Subcutaneous adipose tissue (tissue), 4 donors: ENCODE results near the gene TBX10. TPM values are rescaled to one million over a fixed set of nuclear protein-coding genes. Genes with fewer than 3 reads are reported as not detected.

ENCODE experiments used
- total RNA-seq, 4 donors: library from RNA; depleted of rRNA; stranded (reverse); fragments of >200 nt; gene quantifications; one replicate each; pipeline ENCODE4 v1.1.0, GENCODE V29; 2016
- TF ChIP-seq, protein P1 (sequence below): fragments of 450-650 bp; IDR thresholded peaks from one replicate; pipeline ENCODE4 v1.5.1; 2016; ENCODE audit warnings: low read depth, mild to moderate bottlenecking, control low read depth, antibody characterized with exemption, moderate library complexity

TBX10 gene
- total RNA-seq, 4 donors from 2014 or later = not detected

DNA sequence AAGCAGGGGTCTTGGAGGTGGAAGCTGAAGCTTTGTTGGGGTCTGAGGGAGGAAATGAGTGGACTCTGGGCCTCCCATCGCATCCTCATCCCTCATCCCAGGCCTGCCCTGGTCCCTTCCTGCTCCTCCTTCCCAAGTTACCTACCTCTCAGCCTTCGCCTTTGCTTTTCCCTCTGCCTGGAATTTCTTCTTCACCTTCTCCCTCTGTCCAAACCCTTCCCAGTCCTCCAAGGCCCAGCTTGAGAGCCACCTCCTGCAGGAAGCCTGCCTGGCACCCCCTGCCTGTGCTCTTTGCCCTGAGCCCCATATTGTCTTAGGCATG lies 7.7 kb downstream of the TBX10 start:
- TF ChIP-seq, protein P1, sequence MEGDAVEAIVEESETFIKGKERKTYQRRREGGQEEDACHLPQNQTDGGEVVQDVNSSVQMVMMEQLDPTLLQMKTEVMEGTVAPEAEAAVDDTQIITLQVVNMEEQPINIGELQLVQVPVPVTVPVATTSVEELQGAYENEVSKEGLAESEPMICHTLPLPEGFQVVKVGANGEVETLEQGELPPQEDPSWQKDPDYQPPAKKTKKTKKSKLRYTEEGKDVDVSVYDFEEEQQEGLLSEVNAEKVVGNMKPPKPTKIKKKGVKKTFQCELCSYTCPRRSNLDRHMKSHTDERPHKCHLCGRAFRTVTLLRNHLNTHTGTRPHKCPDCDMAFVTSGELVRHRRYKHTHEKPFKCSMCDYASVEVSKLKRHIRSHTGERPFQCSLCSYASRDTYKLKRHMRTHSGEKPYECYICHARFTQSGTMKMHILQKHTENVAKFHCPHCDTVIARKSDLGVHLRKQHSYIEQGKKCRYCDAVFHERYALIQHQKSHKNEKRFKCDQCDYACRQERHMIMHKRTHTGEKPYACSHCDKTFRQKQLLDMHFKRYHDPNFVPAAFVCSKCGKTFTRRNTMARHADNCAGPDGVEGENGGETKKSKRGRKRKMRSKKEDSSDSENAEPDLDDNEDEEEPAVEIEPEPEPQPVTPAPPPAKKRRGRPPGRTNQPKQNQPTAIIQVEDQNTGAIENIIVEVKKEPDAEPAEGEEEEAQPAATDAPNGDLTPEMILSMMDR = no peak

DNA sequence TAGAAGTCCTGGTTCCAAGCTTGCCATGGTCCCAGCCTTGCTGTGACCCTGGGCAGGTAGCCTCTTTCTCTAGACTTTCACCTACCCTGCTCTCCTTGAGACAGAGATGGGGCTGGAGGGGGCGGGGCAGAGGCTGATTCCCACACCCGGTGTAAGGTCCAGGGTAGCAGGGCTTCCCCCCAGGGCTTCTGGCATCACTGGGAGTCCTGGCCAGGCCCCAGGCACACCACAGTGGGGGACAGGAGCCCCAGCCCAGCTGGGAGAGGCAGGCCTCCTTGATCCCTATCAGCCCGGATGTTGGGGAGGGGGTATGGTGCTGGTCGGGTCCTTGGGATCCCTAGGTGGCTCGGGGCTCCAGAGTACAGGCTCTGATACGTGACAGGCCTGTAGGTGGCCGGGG lies 8.2 kb downstream of the TBX10 start:
- TF ChIP-seq, protein P1 = no peak

DNA sequence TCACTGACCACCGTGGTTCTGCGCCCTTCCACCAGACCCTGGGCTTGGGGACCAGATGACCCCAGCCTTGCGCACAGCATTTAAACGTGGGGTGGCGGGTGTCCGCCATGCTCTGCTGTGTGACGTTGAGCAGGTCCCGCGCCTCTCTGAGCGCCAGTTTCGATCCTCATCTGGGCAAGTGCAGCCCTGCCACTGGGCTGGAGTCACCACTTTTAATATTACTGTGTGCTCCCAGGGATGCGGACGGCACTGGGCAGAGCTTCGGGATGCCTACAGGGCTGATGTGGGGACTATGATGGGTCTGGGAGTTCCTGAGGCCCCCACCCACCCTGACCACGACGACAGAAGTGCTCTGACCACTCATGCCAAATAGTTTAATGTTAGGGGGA lies 8.6 kb downstream of the TBX10 start:
- TF ChIP-seq, protein P1 = no peak

DNA sequence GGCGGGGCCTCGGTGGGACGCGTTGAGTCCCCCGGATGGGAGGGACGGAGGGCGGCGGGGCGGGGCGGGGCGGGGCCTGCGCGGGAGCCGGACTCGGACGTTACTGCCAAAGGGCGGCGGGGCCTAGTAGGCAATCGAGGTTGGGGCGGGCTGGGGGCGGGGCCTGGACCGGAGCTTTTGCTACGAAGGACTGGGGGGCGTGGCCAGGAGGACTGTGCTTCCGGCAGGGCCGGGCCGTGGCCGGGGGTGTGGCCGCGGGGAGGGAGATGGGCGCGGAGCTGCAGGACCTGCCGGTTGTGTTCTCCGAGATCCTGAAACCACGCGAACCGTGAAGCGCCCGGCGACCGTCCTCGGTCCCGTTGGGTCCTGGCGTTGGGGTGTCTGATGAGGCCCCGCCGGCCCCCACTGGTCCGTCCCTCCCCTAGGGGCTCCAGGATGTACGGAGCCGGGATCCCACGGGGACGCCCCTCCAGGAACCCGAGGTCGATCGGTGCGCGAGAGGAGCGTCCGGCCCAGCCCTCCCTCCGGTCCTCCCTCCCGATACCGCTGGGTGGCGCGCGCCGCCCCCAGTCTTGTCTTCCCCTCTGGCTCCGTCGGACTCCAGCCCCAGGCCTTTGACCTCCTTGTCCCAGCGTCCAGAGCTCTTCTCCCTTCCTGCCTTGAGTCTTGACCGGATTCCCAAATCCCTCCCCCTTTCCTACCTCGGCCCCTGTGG lies 9.2 kb downstream of the TBX10 start:
- TF ChIP-seq, protein P1 = no peak

DNA sequence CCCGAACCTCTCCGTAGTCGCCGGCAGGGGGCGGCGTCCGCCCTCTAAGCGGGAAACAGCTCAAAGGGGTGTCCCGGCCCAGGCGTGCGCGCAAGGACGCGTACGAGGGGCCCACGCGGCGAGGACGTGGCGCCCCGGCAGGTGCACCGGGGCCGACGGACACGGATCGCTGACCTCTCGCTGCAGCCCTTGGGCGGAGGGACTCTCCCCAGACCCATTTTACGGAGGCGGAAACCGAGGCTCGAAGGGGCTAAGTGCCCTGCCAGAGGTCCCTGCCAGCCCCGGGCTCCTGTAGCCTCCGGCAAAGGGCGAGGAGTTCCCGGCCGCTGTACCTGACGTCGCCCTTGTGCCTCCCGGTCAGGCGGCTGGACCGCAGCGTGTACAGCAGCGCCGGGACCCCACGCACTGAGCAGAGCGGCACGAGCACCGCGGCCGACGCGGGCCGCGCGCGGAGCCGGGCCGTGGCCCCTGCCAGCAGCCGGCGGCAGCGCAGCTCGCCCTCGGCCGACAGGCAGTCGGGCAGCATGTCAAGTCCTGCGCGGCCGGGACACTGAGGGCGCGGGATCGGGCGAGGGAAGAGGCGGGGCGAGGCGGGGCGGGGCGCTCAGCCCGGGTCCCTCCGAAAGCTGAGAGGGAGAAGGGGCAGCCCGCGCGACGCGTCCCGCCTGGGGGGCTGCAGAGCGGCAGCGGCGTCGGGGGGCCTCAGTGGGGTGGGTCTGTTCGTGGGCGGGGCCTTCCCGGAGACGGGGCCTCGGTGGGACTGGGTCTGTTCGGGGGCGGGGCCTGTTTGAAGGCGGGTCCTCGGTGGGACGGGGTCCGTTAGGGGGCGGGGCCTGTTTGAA lies 10.0 kb downstream of the TBX10 start, which contains the start of gene NUDT8:
Gene NUDT8 (minus strand): TSS at position 552 of the 842 bp plus-strand sequence. CDS start 26 bp downstream, at position 526.
- TF ChIP-seq, protein P1 = no peak

GRCh38 chr11:67628710-67629385 lies 10.7 kb downstream of the TBX10 start:
- TF ChIP-seq, protein P1 = no peak
